Thyroid gland (tissue), 4 donors: Measurements from ENCODE around the gene TP53BP2. TPM values are rescaled to one million over a fixed set of nuclear protein-coding genes. Genes with fewer than 3 reads are reported as not detected.

Experiments
- DNase-seq, 2 donors: peaks; one replicate each; pipeline ENCODE4 v3.0.0-alpha.2; 2019
- H3K27ac ChIP-seq, 3 donors: fragments of 200-600 bp; sonication (generic); 1 replicate in 2 of 3; 2 replicates in 1 of 3; pipeline ENCODE4 v1.5.1; 2016 to 2019; ENCODE audit warnings: mild to moderate bottlenecking in 1 of 3, moderate library complexity in 1 of 3
- H3K27me3 ChIP-seq: fragments of 200-600 bp; sonication (generic); one replicate; pipeline ENCODE4 v1.5.1; 2019
- H3K36me3 ChIP-seq, 2 donors: fragments of 200-600 bp; sonication (generic); one replicate each; pipeline ENCODE4 v1.5.1; 2016 to 2019
- H3K4me1 ChIP-seq, 2 donors: fragments of 200-600 bp; sonication (generic); one replicate each; pipeline ENCODE4 v1.5.1; 2017 to 2019
- H3K4me3 ChIP-seq, 3 donors: fragments of 200-600 bp; sonication (generic); replicated peaks in 1 of 3; 1 replicate in 2 of 3; 2 replicates in 1 of 3; pipeline ENCODE4 v1.5.1; 2016; ENCODE audit warnings: mild to moderate bottlenecking in 1 of 3
- H3K9me3 ChIP-seq: fragments of 200-600 bp; sonication (generic); one replicate; pipeline ENCODE4 v1.5.1; 2017
- CTCF ChIP-seq, 6 experiments: fragments of 200-600 bp in 3 of 6; fragments of 450-650 bp in 3 of 6; sonication (generic) in 3 of 6; IDR thresholded peaks; one replicate each; pipeline ENCODE4 v1.5.1; 2016 to 2019; ENCODE audit warnings: antibody characterized with exemption in 6 of 6, mild to moderate bottlenecking in 2 of 6, inconsistent platforms in 1 of 6, moderate library complexity in 1 of 6
- POLR2A ChIP-seq, 2 donors: fragments of 450-650 bp; IDR thresholded peaks; one replicate each; pipeline ENCODE4 v1.6.1; 2017; ENCODE audit warnings: antibody characterized with exemption in 2 of 2, mild to moderate bottlenecking in 2 of 2, moderate library complexity in 1 of 2
- WGBS, 2 donors: methylation state at CpG; one replicate each; pipeline ENCODE4 v1.1.5; 2017; 5-methylcytosine and 5-hydroxymethylcytosine counted together
- intact Hi-C: fragments of 100-400 bp; cut with DNase I; formaldehyde crosslinking; loops from one replicate; pipeline ENCODE4 v1.15.1; 2023
- total RNA-seq, 4 donors: library from RNA; depleted of rRNA; stranded (reverse); fragments of >200 nt; gene quantifications; one replicate each; pipeline ENCODE4 v1.2.3, GENCODE V29; 2016

TP53BP2 gene
- total RNA-seq, 4 donors from 2014 or later = 58.2 to 98.0 (median 76.1) TPM

GRCh38 chr1:223750730-223751570 is 94.8 kb downstream of the TP53BP2 start:
- Histone ChIP-seq H3K9me3 (no peaks in the 10 kb centered on the region), H3K27ac (no peak overlapping the region), H3K4me1 (peaks cover 10 to 23% of the 10 kb centered on the region in 2 donors), H3K4me3 (no peak overlapping the region), H3K36me3 (peaks cover 62 to 66% of the 10 kb centered on the region in 2 donors), H3K27me3 (no peaks in the 10 kb centered on the region)
- DNase-seq = no peak
- TF ChIP-seq POLR2A (IDR thresholded peaks at IDR 0.05) = no peak
- TF ChIP-seq CTCF (IDR thresholded peaks at IDR 0.05) = no peak
- intact Hi-C loops = loop anchor here (10.0 kb wide), 1 partner anchor 56 kb away; no protein-coding TSS in a partner anchor
- WGBS, 2 donors = 86 to 93% methylated on average over 13 of the region's 13 CpGs

DNA sequence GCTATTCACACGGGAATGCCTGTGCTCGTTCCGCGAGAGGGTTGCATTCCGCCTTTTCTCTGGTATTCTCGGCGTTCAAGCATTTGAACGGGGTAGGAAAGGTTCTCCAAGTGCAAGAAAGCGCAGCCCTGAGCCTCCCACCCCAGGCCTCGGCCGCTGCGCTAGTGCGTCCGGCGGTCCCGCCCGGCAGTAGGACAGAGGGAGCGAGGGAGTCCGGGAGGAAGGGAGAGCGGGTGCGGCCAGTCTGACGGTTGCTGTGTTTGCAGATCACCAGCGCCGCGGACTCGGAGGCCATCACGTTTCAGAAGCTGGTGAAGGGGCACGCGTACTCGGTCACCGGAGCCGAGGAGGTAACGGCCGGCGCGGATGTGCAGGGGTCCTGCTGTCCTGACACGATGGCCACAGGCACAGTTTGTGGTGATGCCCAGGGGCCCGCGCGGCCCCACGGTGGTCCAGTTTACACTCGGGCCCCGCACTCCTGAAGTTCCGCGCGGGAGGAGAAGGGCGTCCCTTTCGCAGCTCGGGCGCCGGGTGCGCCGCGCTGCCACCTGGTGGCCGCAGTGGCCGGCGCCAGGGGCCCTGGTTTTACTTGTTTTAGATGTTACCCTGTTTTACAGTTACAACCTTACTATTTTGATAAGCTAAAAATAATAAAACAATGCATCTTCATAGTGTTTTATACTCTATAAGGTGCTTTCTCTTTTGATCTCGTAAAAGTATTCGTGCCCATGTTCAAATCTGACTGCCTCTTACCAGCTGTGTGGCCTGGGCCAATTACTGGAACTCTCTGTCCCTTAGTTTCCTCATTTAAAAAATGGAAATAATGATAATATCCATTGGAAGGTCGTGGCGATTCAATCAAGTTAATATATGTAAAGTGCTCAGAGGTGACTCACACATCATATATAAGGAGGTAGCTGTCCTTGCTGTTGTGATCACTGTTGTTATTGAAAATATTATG is 96.7 kb downstream of the TP53BP2 start:
- Histone ChIP-seq H3K9me3 (no peaks in the 10 kb centered on the region), H3K4me1 (peaks cover 10 to 23% of the 10 kb centered on the region in 2 donors), H3K4me3 (peak overlapping the region; percentile 12 to 22 (median 16)), H3K27ac (peak overlapping the region in 2 of 3 donors; percentile 68), H3K27me3 (no peaks in the 10 kb centered on the region), H3K36me3 (peaks cover 50 to 53% of the 10 kb centered on the region in 2 donors)
- DNase-seq = peak; percentile 71 to 73
- TF ChIP-seq POLR2A (IDR thresholded peaks at IDR 0.05) (peak in 1 of 2 donors; percentile 13), CTCF (IDR thresholded peaks at IDR 0.05) (peak; percentile 72 to 97 (median 86))
- WGBS, 2 donors = 13 to 14% methylated on average over 25 to 37 of the region's 61 CpGs
- intact Hi-C loops = loop anchor here (5.0 kb wide), 1 partner anchor 37 kb away; the partner anchor contains the start of gene CAPN2

GRCh38 chr1:223748405-223748772 is 97.4 kb downstream of the TP53BP2 start:
- H3K4me1 ChIP-seq = peaks cover 10 to 23% of the 10 kb centered on the region in 2 donors
- no peak overlapping the region for H3K4me3 ChIP-seq
- H3K27me3 ChIP-seq = no peaks in the 10 kb centered on the region
- WGBS, 2 donors = 47 to 60% methylated on average over 18 of the region's 18 CpGs
- TF ChIP-seq CTCF (IDR thresholded peaks at IDR 0.05) (no peak), POLR2A (IDR thresholded peaks at IDR 0.05) (no peak)
- no peak for DNase-seq
- H3K36me3 ChIP-seq = peaks cover 46 to 48% of the 10 kb centered on the region in 2 donors
- intact Hi-C loops = loop anchor here (5.0 kb wide), 1 partner anchor 36 kb away; the partner anchor contains the start of gene CAPN2
- H3K27ac ChIP-seq = peak overlapping the region in 2 of 3 donors; percentile 68
- no peaks in the 10 kb centered on the region for H3K9me3 ChIP-seq

- intact Hi-C loops = loop anchor here (5.0 kb wide), 1 partner anchor 36 kb away; the partner anchor contains the start of gene CAPN2
- no peaks in the 10 kb centered on the region for H3K27me3 ChIP-seq
- H3K4me1 ChIP-seq = peaks cover 10 to 23% of the 10 kb centered on the region in 2 donors
- peak overlapping the region in 2 of 3 donors; percentile 68 for H3K27ac ChIP-seq
- H3K9me3 ChIP-seq = no peaks in the 10 kb centered on the region
- peak; percentile 65 to 66 for DNase-seq
- H3K4me3 ChIP-seq = no peak overlapping the region
- peaks cover 41 to 43% of the 10 kb centered on the region in 2 donors for H3K36me3 ChIP-seq
- TF ChIP-seq CTCF (IDR thresholded peaks at IDR 0.05) (no peak), POLR2A (IDR thresholded peaks at IDR 0.05) (no peak)
- 27 to 37% methylated on average over 2 to 4 of the region's 4 CpGs for WGBS, 2 donors
These were observed 97.9 kb downstream of the TP53BP2 start for GRCh38 chr1:223747838-223748335.
